ENCODE results near the gene JOSD1.

JOSD1 gene
- 137 to 446 (median 174) reads per million in 9 experiments for total RNA-seq

GRCh38 chr22:38700789-38701628 lies at the start of gene JOSD1:
JOSD1 (minus strand) TSS chr22:38700943; CDS start chr22:38699987, 956 bp downstream.
- peaks cover 48% of the 10 kb centered on the region for H3K36me3 Mint-ChIP-seq (ENCODE audit: insufficient read depth)

GRCh38 chr22:38750104-38750503 lies 49.4 kb upstream of the JOSD1 start:
- DNase-seq (no peak), ATAC-seq (replicated peaks) (no peak)
- peaks cover 44 to 47% of the 10 kb centered on the region in 2 donors for H3K4me1 Mint-ChIP-seq (ENCODE audit: low read depth in 2 of 2)
- H3K4me3 Mint-ChIP-seq: peak overlapping the region; percentile 96 to 100
- peaks cover 92% of the 10 kb centered on the region for H3K36me3 Mint-ChIP-seq (ENCODE audit: insufficient read depth)
- peak overlapping the region; percentile 91 to 99 for H3K27ac Mint-ChIP-seq
- no peaks in the 10 kb centered on the region for H3K9me3 Mint-ChIP-seq
- no peaks in the 10 kb centered on the region for H3K27me3 Mint-ChIP-seq

More at GRCh38 chr22:38700789-38701628, at the start of gene JOSD1:
- Mint-ChIP-seq H3K9me3 (no peaks in the 10 kb centered on the region), H3K27ac (peak within 1 kb of the TSS; percentile 95 to 98), H3K27me3 (no peaks in the 10 kb centered on the region), H3K4me3 (peak within 1 kb of the TSS; percentile 79 to 90), H3K4me1 (ENCODE audit: low read depth in 2 of 2) (peaks cover 41 to 47% of the 10 kb centered on the region in 2 donors)
- ATAC-seq (replicated peaks): peak; percentile 54
- peak; percentile 99 to 100 (median 99) for DNase-seq

GRCh38 chr22:38748487-38749136 lies 47.9 kb upstream of the JOSD1 start:
- ATAC-seq (replicated peaks) (no peak), DNase-seq (no peak)
- Mint-ChIP-seq H3K36me3 (ENCODE audit: insufficient read depth) (peaks cover 100% of the 10 kb centered on the region), H3K4me1 (ENCODE audit: low read depth in 2 of 2) (peaks cover 37 to 40% of the 10 kb centered on the region in 2 donors), H3K27me3 (no peaks in the 10 kb centered on the region), H3K27ac (peak overlapping the region; percentile 91 to 99), H3K9me3 (no peaks in the 10 kb centered on the region), H3K4me3 (peak overlapping the region; percentile 96 to 100)

- no peaks in the 10 kb centered on the region for H3K27me3 Mint-ChIP-seq
- peak overlapping the region in 1 of 2 donors; percentile 69 for H3K27ac Mint-ChIP-seq
- H3K9me3 Mint-ChIP-seq: no peaks in the 10 kb centered on the region
- ATAC-seq (replicated peaks) (no peak), DNase-seq (no peak)
- no peak overlapping the region for H3K4me3 Mint-ChIP-seq
- H3K36me3 Mint-ChIP-seq (ENCODE audit: insufficient read depth): peaks cover 100% of the 10 kb centered on the region
- H3K4me1 Mint-ChIP-seq (ENCODE audit: low read depth in 2 of 2): peaks cover 18 to 26% of the 10 kb centered on the region in 2 donors
Measured at GRCh38 chr22:38745676-38746460, 45.1 kb upstream of the JOSD1 start.

- Mint-ChIP-seq H3K9me3 (no peaks in the 10 kb centered on the region), H3K4me3 (no peak overlapping the region), H3K36me3 (ENCODE audit: insufficient read depth) (peaks cover 100% of the 10 kb centered on the region), H3K4me1 (ENCODE audit: low read depth in 2 of 2) (peaks cover 14 to 23% of the 10 kb centered on the region in 2 donors), H3K27me3 (no peaks in the 10 kb centered on the region), H3K27ac (peak overlapping the region; percentile 19 to 69)
- ATAC-seq (replicated peaks): no peak
- DNase-seq: no peak
Measured at GRCh38 chr22:38744981-38745380, 44.2 kb upstream of the JOSD1 start.

GRCh38 chr22:38742176-38742942 lies 41.6 kb upstream of the JOSD1 start:
- no peaks in the 10 kb centered on the region for H3K27me3 Mint-ChIP-seq
- H3K9me3 Mint-ChIP-seq: no peaks in the 10 kb centered on the region
- H3K27ac Mint-ChIP-seq: peak overlapping the region; percentile 80 to 95
- peak overlapping the region in 1 of 2 donors; percentile 23 for H3K4me3 Mint-ChIP-seq
- H3K4me1 Mint-ChIP-seq (ENCODE audit: low read depth in 2 of 2): peaks cover 16 to 24% of the 10 kb centered on the region in 2 donors
- H3K36me3 Mint-ChIP-seq (ENCODE audit: insufficient read depth): peaks cover 100% of the 10 kb centered on the region
- ATAC-seq (replicated peaks) (no peak), DNase-seq (no peak)

GRCh38 chr22:38741576-38741975 lies 40.8 kb upstream of the JOSD1 start:
- H3K4me3 Mint-ChIP-seq: no peak overlapping the region
- H3K9me3 Mint-ChIP-seq: no peaks in the 10 kb centered on the region
- ATAC-seq (replicated peaks): no peak
- no peak for DNase-seq
- no peaks in the 10 kb centered on the region for H3K27me3 Mint-ChIP-seq
- H3K27ac Mint-ChIP-seq: peak overlapping the region; percentile 52 to 95
- peaks cover 100% of the 10 kb centered on the region for H3K36me3 Mint-ChIP-seq (ENCODE audit: insufficient read depth)
- peaks cover 22 to 29% of the 10 kb centered on the region in 2 donors for H3K4me1 Mint-ChIP-seq (ENCODE audit: low read depth in 2 of 2)

- no peaks in the 10 kb centered on the region for H3K9me3 Mint-ChIP-seq
- DNase-seq: no peak
- peaks cover 23 to 29% of the 10 kb centered on the region in 2 donors for H3K4me1 Mint-ChIP-seq (ENCODE audit: low read depth in 2 of 2)
- H3K36me3 Mint-ChIP-seq (ENCODE audit: insufficient read depth): peaks cover 100% of the 10 kb centered on the region
- H3K27ac Mint-ChIP-seq: peak overlapping the region; percentile 52 to 95
- no peaks in the 10 kb centered on the region for H3K27me3 Mint-ChIP-seq
- no peak for ATAC-seq (replicated peaks)
- H3K4me3 Mint-ChIP-seq: no peak overlapping the region
Measured at GRCh38 chr22:38741166-38741565, 40.4 kb upstream of the JOSD1 start.

- Mint-ChIP-seq H3K4me3 (no peak overlapping the region), H3K36me3 (ENCODE audit: insufficient read depth) (peaks cover 100% of the 10 kb centered on the region), H3K9me3 (no peaks in the 10 kb centered on the region), H3K27me3 (no peaks in the 10 kb centered on the region), H3K4me1 (ENCODE audit: low read depth in 2 of 2) (peaks cover 25 to 29% of the 10 kb centered on the region in 2 donors), H3K27ac (peak overlapping the region; percentile 52 to 95)
- ATAC-seq (replicated peaks): no peak
- no peak for DNase-seq
Measured at GRCh38 chr22:38740754-38741153, 40.0 kb upstream of the JOSD1 start.

- Mint-ChIP-seq H3K4me3 (no peak overlapping the region), H3K27ac (peak overlapping the region in 1 of 2 donors; percentile 95), H3K36me3 (ENCODE audit: insufficient read depth) (peaks cover 100% of the 10 kb centered on the region), H3K27me3 (no peaks in the 10 kb centered on the region), H3K4me1 (ENCODE audit: low read depth in 2 of 2) (peaks cover 27 to 31% of the 10 kb centered on the region in 2 donors), H3K9me3 (no peaks in the 10 kb centered on the region)
- DNase-seq (no peak), ATAC-seq (replicated peaks) (no peak)
Measured at GRCh38 chr22:38740116-38740723, 39.5 kb upstream of the JOSD1 start.

GRCh38 chr22:38739300-38740055 lies 38.7 kb upstream of the JOSD1 start:
- Mint-ChIP-seq H3K9me3 (no peaks in the 10 kb centered on the region), H3K4me1 (ENCODE audit: low read depth in 2 of 2) (peaks cover 31 to 38% of the 10 kb centered on the region in 2 donors), H3K36me3 (ENCODE audit: insufficient read depth) (peaks cover 100% of the 10 kb centered on the region), H3K4me3 (no peak overlapping the region), H3K27ac (peak overlapping the region in 1 of 2 donors; percentile 95), H3K27me3 (no peaks in the 10 kb centered on the region)
- ATAC-seq (replicated peaks) (no peak), DNase-seq (no peak)
